Aorta (tissue), 5 donors: Measurements from ENCODE around the gene IL4R. TPM values are rescaled to one million over a fixed set of nuclear protein-coding genes. Genes with fewer than 3 reads are reported as not detected.
A peak's percentile ranks its signal among the peaks of the same experiment; 100 is the strongest.

Experiments
- ATAC-seq: fragments of 200-7000 bp; cut with Tn5 transposase; one replicate; pipeline ENCODE4 v1.9.1; 2022; ENCODE audit warnings: moderate library complexity; ENCODE audit not compliant: low FRiP score
- DNase-seq, 2 donors: peaks; one replicate each; pipeline ENCODE4 v3.0.0-alpha.2; 2020
- H3K27ac ChIP-seq, 2 donors: one replicate each; pipeline ENCODE4 v1.5.1; 2013; ENCODE audit warnings: low read length in 2 of 2, mild to moderate bottlenecking in 2 of 2, moderate library complexity in 2 of 2, control low read depth in 1 of 2, inconsistent platforms in 1 of 2, low read depth in 1 of 2
- H3K27me3 ChIP-seq, 2 donors: one replicate each; pipeline ENCODE4 v1.6.1; 2013; ENCODE audit warnings: control low read depth in 1 of 2, low read length in 1 of 2, mild to moderate bottlenecking in 1 of 2, moderate library complexity in 1 of 2; ENCODE audit not compliant: insufficient read depth in 2 of 2, control insufficient read depth in 1 of 2
- H3K36me3 ChIP-seq, 2 donors: one replicate each; pipeline ENCODE4 v1.6.1; 2013; ENCODE audit warnings: control low read depth in 1 of 2, low read length in 1 of 2, mild to moderate bottlenecking in 1 of 2; ENCODE audit not compliant: insufficient read depth in 2 of 2, control insufficient read depth in 1 of 2
- H3K4me1 ChIP-seq, 2 donors: one replicate each; pipeline ENCODE4 v1.6.1; 2013; ENCODE audit warnings: low read length in 2 of 2, control low read depth in 1 of 2, mild to moderate bottlenecking in 1 of 2, moderate library complexity in 1 of 2; ENCODE audit not compliant: insufficient read depth in 2 of 2, control insufficient read depth in 1 of 2
- H3K4me3 ChIP-seq, 2 donors: one replicate each; pipeline ENCODE4 v1.5.1; 2013; ENCODE audit warnings: low read length in 2 of 2, control low read depth in 1 of 2, mild to moderate bottlenecking in 1 of 2
- H3K9me3 ChIP-seq: one replicate; pipeline ENCODE4 v1.6.1; 2013; ENCODE audit warnings: mild to moderate bottlenecking, low read length; ENCODE audit not compliant: control insufficient read depth
- WGBS, 2 donors: extraction: QIAGEN DNeasy Blood & Tissue Kit; methylation state at CpG; one replicate each; pipeline ENCODE4 v1.1.7; 2013; 5-methylcytosine and 5-hydroxymethylcytosine counted together
- intact Hi-C, 2 donors: fragments of 100-400 bp; cut with DNase I; formaldehyde crosslinking; loops; one replicate each; pipeline versions ENCODE4 v1.14.2 to v1.15.0; 2022
- polyA plus RNA-seq, 2 donors: library from polyadenylated mRNA; stranded (reverse); fragments of 200-250 nt; gene quantifications; one replicate each; pipeline ENCODE4 v1.2.3, GENCODE V29; 2013
- total RNA-seq, 2 donors: library from RNA; stranded (reverse); fragmentation: NEBNext Ultra II Directional; extraction: Animal tissue kit (Norgen Biotek cat#: 25700); gene quantifications; one replicate each; pipeline ENCODE4 v1.2.1, GENCODE V29; 2021
- donor health status: healthy with polysubstance abuse.
- donor health status: Bipolar disorder and iron deficiency.
- donor health status: DM: no; HTN: no; CAD: no.
- donor health status: DM: no; HTN: no; CAD: no.
- donor health status: DM: yes; HTN: yes; CAD: no.

IL4R gene
- total and polyA plus RNA-seq, 4 donors = 7.5 to 138 (median 71.2) TPM

GRCh38 chr16:27362570-27363245 is 48.9 kb downstream of the IL4R start:
- Histone ChIP-seq H3K9me3 (no peaks in the 10 kb centered on the region), H3K27ac (no peak overlapping the region), H3K4me3 (no peak overlapping the region), H3K36me3 (peaks cover 0 to 5% of the 10 kb centered on the region in 2 donors), H3K27me3 (no peaks in the 10 kb centered on the region), H3K4me1 (no peaks in the 10 kb centered on the region)
- 90 to 91% methylated on average over 16 of the region's 16 CpGs for WGBS, 2 donors
- ATAC-seq (peak; percentile 13), DNase-seq (no peak)
- intact Hi-C loops = no loop called here

GRCh38 chr16:27363246-27363632 is 49.5 kb downstream of the IL4R start:
- H3K9me3 ChIP-seq = no peaks in the 10 kb centered on the region
- H3K4me3 ChIP-seq = no peak overlapping the region
- H3K27ac ChIP-seq = no peak overlapping the region
- 87 to 95% methylated on average over 5 of the region's 5 CpGs for WGBS, 2 donors
- intact Hi-C loops = no loop called here
- DNase-seq (no peak), ATAC-seq (no peak)
- no peaks in the 10 kb centered on the region for H3K27me3 ChIP-seq
- peaks cover 0 to 5% of the 10 kb centered on the region in 2 donors for H3K36me3 ChIP-seq
- no peaks in the 10 kb centered on the region for H3K4me1 ChIP-seq

DNA sequence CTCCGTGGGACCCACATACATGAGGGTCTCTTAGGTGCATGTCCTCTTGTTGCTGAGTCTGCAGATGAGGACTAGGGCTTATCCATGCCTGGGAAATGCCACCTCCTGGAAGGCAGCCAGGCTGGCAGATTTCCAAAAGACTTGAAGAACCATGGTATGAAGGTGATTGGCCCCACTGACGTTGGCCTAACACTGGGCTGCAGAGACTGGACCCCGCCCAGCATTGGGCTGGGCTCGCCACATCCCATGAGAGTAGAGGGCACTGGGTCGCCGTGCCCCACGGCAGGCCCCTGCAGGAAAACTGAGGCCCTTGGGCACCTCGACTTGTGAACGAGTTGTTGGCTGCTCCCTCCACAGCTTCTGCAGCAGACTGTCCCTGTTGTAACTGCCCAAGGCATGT is 50.0 kb downstream of the IL4R start:
- ATAC-seq = no peak
- WGBS, 2 donors = 76 to 82% methylated on average over 9 of the region's 9 CpGs

GRCh38 chr16:27364493-27365141 is 50.8 kb downstream of the IL4R start:
- 70 to 71% methylated on average over 6 of the region's 6 CpGs for WGBS, 2 donors
- ATAC-seq (no peak), DNase-seq (no peak)
- intact Hi-C loops = loop anchor here (5.0 kb wide), 2 partner anchors 93 to 127 kb away; no protein-coding TSS in a partner anchor
- H3K27ac ChIP-seq = no peak overlapping the region
- H3K36me3 ChIP-seq = peaks cover 0 to 5% of the 10 kb centered on the region in 2 donors
- no peaks in the 10 kb centered on the region for H3K27me3 ChIP-seq
- no peaks in the 10 kb centered on the region for H3K4me1 ChIP-seq
- H3K9me3 ChIP-seq = no peaks in the 10 kb centered on the region
- no peak overlapping the region for H3K4me3 ChIP-seq

More for the DNA sequence above, 50.0 kb downstream of the IL4R start:
- DNase-seq = no peak
- no peak overlapping the region for H3K27ac ChIP-seq
- no peaks in the 10 kb centered on the region for H3K4me1 ChIP-seq
- intact Hi-C loops = no loop called here
- H3K4me3 ChIP-seq = no peak overlapping the region
- no peaks in the 10 kb centered on the region for H3K9me3 ChIP-seq
- H3K27me3 ChIP-seq = no peaks in the 10 kb centered on the region
- peaks cover 0 to 5% of the 10 kb centered on the region in 2 donors for H3K36me3 ChIP-seq

DNA sequence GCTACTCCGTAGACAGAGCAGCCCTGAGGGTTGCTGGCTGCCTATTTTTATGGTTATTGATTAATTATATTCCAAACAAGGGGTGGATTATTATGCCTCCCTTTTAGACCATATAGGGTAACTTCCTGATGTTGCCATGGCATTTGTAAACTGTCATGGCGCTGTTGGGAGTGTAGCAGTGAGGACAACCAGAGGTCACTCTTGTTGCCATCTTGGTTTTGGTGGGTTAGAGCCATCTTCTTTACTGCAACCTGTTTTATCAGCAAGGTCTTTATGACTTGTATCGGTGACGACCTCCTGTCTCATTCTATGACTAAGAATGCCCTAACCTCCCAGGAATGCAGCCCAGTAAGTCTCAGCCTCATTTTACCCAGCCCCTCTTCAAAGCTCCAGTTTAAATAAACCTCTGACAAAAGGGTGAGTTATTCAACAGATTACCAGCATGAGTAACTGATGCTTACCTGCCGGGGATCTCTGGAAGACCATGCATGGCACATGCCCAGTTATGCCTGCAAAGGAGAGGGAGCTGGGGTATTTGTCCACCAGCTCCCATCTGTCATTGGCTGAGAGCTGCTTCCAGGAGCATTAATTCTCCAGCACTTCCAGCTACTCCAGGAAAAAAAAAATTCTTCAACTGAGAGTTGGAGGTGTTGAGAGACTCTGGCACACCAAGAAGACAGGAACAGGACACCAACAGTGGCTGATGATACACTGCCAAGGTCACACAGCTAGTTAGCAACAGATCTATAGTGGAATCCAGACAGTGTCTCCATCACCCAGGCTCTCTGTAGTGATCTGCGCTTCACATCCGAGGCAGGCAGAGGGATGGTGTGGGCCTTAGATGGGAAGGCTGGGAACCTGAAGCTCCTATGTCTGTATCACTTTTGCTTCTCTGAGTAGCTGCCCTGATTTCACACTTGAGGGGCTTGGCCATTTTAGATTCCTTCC is 51.6 kb downstream of the IL4R start:
- H3K9me3 ChIP-seq = no peaks in the 10 kb centered on the region
- peaks cover 0 to 5% of the 10 kb centered on the region in 2 donors for H3K36me3 ChIP-seq
- no peak for ATAC-seq
- H3K4me1 ChIP-seq = no peaks in the 10 kb centered on the region
- H3K4me3 ChIP-seq = no peak overlapping the region
- intact Hi-C loops = loop anchor here (5.0 kb wide), 2 partner anchors 92 to 128 kb away; no protein-coding TSS in a partner anchor
- no peak overlapping the region for H3K27ac ChIP-seq
- no peak for DNase-seq
- 76 to 79% methylated on average over 7 of the region's 7 CpGs for WGBS, 2 donors
- no peaks in the 10 kb centered on the region for H3K27me3 ChIP-seq

DNA sequence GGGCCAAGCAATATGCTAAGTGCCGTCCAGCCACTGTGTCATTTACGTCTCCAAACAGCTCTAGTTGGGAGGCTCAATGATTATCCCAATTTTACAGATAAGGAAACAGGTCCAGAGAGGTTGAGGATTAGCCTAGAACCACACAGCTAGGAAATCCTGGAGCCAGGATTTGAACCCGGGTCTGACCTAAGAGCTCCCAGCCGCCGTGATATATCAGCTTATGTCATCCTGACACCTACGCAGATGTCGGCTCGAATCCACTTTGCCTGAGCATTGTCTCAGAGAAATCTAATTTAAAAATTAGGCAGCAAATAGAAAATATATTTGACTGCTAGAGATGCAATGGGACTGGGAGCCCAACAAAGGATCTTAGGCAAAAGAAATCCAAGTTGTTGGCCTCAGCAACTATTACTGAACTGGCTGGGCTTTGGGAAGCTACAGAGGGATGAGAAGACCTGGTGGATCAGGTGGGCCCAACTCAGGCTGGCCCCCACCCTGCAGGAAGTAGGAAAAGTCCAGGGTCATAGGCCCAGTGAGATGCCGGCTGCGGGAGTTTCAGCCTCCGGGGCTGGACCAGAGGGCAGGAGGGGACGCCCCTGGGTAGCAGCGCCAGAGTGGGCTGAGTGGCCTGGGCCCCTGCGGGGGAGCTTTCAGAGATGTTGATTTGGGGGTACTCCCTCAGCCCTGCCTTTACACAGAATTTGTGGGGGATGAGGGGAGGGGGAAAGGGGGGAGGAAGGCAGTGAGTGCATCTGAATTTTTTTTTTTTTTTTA is 53.1 kb downstream of the IL4R start:
- Histone ChIP-seq H3K9me3 (no peaks in the 10 kb centered on the region), H3K4me1 (no peaks in the 10 kb centered on the region), H3K27me3 (no peaks in the 10 kb centered on the region), H3K4me3 (no peak overlapping the region), H3K27ac (no peak overlapping the region), H3K36me3 (peaks cover 0 to 5% of the 10 kb centered on the region in 2 donors)
- intact Hi-C loops = loop anchor here (5.0 kb wide), 2 partner anchors 90 to 130 kb away; no protein-coding TSS in a partner anchor
- WGBS, 2 donors = 72 to 74% methylated on average over 14 of the region's 14 CpGs
- DNase-seq (peak in 1 of 2 donors; percentile 63), ATAC-seq (peak; percentile 50)

DNA sequence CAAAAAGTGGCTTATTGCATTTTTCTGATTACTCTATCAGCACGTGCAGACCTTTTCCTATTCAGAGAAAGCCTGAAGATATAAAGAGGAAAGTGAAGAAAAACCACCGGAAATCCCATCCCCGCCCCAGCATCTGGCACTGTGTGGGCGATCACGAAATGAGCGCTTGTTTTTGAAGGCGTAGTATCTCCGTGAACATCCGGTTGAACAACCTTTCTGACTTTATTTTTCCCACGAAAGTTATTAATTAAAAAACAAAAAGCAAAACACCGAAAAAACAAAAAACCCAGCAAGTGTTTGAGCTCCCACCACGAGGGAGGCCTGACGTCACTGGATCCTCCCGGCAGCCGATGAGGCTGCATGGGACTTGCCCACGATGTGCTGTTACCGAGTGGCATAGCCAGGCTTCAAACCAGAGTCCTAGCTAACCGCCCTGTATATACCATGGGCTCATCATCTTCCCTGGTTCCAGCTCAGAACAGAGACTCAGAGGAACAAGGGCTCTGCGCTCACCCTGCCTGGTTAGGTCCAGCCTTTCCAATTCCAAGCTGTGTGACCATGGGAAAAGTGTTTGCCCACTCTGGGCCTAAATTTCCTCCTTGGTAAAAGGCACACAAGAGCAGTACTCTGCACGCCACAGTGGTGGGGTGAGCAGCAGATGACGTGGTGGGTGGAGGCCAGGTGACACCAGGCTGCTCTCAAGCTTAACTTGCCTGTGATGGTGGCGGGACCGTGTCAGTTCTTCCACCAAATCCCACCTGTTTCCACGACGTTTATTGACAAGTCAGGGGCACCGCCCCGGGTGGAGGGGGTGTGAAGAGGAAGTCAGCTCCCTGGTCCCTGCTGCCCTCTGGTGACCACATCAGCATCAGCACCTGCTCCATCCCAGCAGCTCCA is 53.9 kb downstream of the IL4R start:
- Histone ChIP-seq H3K27me3 (no peaks in the 10 kb centered on the region), H3K9me3 (no peaks in the 10 kb centered on the region), H3K4me1 (no peaks in the 10 kb centered on the region), H3K4me3 (no peak overlapping the region), H3K36me3 (peaks cover 0 to under 1% of the 10 kb centered on the region in 2 donors), H3K27ac (no peak overlapping the region)
- DNase-seq (peak; percentile 90 to 91), ATAC-seq (peak; percentile 88)
- intact Hi-C loops = loop anchor here (2.0 to 5.0 kb wide), 4 partner anchors 90 to 187 kb away; no protein-coding TSS in a partner anchor
- WGBS, 2 donors = 33 to 38% methylated on average over 27 of the region's 27 CpGs
